PFSK-1 (cell line): ENCODE measurements around the gene CALCOCO1.
A peak's percentile ranks its signal among the peaks of the same experiment; 100 is the strongest.

Experiments
- FOXP2 ChIP-seq: optimal IDR thresholded peaks from 2 replicates; pipeline ENCODE3; 2011; ENCODE audit warnings: borderline replicate concordance, control low read depth, inconsistent platforms; ENCODE audit not compliant: insufficient read depth; ENCODE audit errors: extremely low read length, extremely low read depth
- POLR2AphosphoS5 ChIP-seq: IDR thresholded peaks from 2 replicates; pipeline ENCODE4 v1.6.1; 2012; ENCODE audit warnings: low read depth, mild to moderate bottlenecking, control low read depth, low read length, moderate library complexity
- REST ChIP-seq, 2 experiments: IDR thresholded peaks; 2 replicates each; pipeline versions ENCODE4 v1.6.1 to v1.8.0; 2011 to 2012; ENCODE audit warnings: low read depth in 2 of 2, low read length in 2 of 2, control low read depth in 1 of 2, inconsistent platforms in 1 of 2, mild to moderate bottlenecking in 1 of 2, moderate library complexity in 1 of 2; ENCODE audit not compliant: insufficient read depth in 1 of 2
- SIN3A ChIP-seq: IDR thresholded peaks from 2 replicates; pipeline ENCODE4 v1.6.1; 2012; ENCODE audit warnings: mild to moderate bottlenecking, low read length, moderate library complexity, borderline replicate concordance; ENCODE audit not compliant: insufficient read depth
- TAF1 ChIP-seq: IDR thresholded peaks from 2 replicates; pipeline ENCODE4 v1.6.1; 2012; ENCODE audit warnings: low read length, control low read depth, borderline replicate concordance; ENCODE audit not compliant: insufficient read depth

Gene CALCOCO1

DNA sequence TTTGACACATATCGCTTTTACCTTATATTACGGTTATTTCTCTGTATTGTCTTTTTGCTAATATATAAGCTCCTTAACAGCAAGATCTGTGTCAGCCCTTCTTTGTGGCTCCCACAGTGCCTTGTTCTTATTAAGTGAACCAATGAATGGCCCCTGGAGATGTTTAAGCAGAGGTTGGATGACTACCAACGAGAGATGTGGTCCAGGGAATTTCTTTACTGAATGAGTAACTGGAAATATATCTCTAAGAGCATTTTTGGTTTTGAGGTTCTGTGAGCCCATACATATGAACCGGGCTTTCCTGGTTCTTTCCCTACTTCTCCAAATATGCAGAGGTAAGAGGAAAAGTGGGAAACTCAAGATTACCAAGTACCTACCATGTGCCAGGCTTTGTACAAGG lies 23.5 kb downstream of the CALCOCO1 start:
- TF ChIP-seq SIN3A = no peak
- no peak for TF ChIP-seq POLR2AphosphoS5
- TF ChIP-seq FOXP2 = no peak
- TF ChIP-seq REST (IDR thresholded peaks at IDR 0.05; ENCODE audit: insufficient read depth in 1 of 2, low read depth in 2 of 2, low read length in 2 of 2) = no peak
- no peak for TF ChIP-seq TAF1

DNA sequence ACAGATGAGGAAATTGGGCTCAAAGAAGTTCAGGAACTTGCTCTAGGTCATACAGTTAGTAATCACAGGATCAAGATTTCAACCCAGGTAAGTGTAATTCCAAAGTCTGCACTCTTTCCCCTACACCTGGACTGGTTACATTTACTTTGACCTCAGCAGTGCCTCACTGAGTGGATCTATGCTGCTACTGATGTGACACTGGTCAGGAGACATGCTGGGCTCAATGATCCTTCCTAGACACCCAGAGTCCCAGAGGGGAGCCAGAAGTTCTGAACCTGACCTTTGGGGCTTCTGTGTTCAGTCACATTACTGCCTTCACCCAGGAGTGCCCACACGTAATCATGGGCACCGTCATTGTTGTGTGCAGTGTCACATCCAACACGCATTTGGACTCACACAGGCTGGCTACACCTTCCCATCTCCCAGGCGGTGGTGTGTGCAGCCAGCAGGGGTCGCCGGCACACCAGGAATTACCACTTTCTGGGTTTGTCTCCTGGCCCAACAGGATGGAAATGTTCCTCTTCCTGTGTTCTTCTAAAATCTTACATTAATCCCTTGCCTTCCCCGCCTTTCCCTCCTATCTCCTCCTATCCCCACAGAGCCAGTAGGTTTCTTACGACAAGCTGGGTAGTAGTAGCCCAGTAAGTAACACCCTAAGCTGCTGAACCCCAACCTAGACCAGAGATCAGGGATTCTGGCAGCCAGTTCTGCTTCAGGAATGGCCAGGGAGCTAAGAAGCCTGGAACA lies 25.6 kb downstream of the CALCOCO1 start:
- no peak for TF ChIP-seq TAF1
- TF ChIP-seq REST (IDR thresholded peaks at IDR 0.05; ENCODE audit: insufficient read depth in 1 of 2, low read depth in 2 of 2, low read length in 2 of 2) = no peak
- peak; percentile 31 for TF ChIP-seq FOXP2

- TF ChIP-seq TAF1 (no peak), FOXP2 (no peak), POLR2AphosphoS5 (no peak), REST (IDR thresholded peaks at IDR 0.05; ENCODE audit: insufficient read depth in 1 of 2, low read depth in 2 of 2, low read length in 2 of 2) (no peak), SIN3A (no peak)
Observed at GRCh38 chr12:53700567-53700966, 26.7 kb downstream of the CALCOCO1 start.

GRCh38 chr12:53699678-53700025 lies 27.6 kb downstream of the CALCOCO1 start:
- TF ChIP-seq REST (IDR thresholded peaks at IDR 0.05; ENCODE audit: insufficient read depth in 1 of 2, low read depth in 2 of 2, low read length in 2 of 2) (no peak), TAF1 (no peak), FOXP2 (no peak), SIN3A (no peak), POLR2AphosphoS5 (no peak)
